ENCODE measurements around the gene TRIO. TPM values are rescaled to one million over a fixed set of nuclear protein-coding genes. Genes with fewer than 3 reads are reported as not detected.

The TRIO gene
- total and polyA plus RNA-seq, 4 donors, result 23.8 to 243 (median 110) TPM

GRCh38 chr5:14399054-14399692 is 256.0 kb downstream of the TRIO start:
- Histone ChIP-seq H3K9me3 (ENCODE audit: control insufficient read depth in 4 of 4, insufficient read depth in 3 of 4, low read length in 3 of 4) (no peaks in the 10 kb centered on the region), H3K9ac (ENCODE audit: insufficient read depth in 1 of 2, low read length in 2 of 2) (no peak overlapping the region), H3K4me3 (no peak overlapping the region), H3K27me3 (ENCODE audit: control insufficient read depth in 3 of 3, insufficient read depth in 3 of 3, low read length in 2 of 3) (no peaks in the 10 kb centered on the region), H3K4me1 (ENCODE audit: control insufficient read depth in 5 of 5, insufficient read depth in 5 of 5, low read length in 5 of 5) (peaks cover 0 to 5% (median 0%) of the 10 kb centered on the region in 5 donors), H3K36me3 (ENCODE audit: control insufficient read depth in 4 of 4, insufficient read depth in 4 of 4, low read length in 4 of 4) (peaks cover 0 to 25% (median 23%) of the 10 kb centered on the region in 4 donors), H3K27ac (ENCODE audit: low read depth in 1 of 2, low read length in 1 of 2) (no peak overlapping the region)
- ATAC-seq (ENCODE audit: insufficient read depth, low FRiP score) (no peak), DNase-seq (peak in 2 of 3 donors; percentile 75 to 79)
- TF ChIP-seq CTCF (IDR thresholded peaks at IDR 0.05; ENCODE audit: control extremely low read depth, extremely low read depth), result peak; percentile 24
- WGBS, 2 donors, result 65% methylated on average over 4 of the region's 4 CpGs

GRCh38 chr5:14400085-14400484 is 256.9 kb downstream of the TRIO start:
- whole genome bisulfite sequencing, 2 donors, result 79 to 90% methylated on average over 2 of the region's 2 CpGs
- H3K4me1 ChIP-seq (ENCODE audit: control insufficient read depth in 5 of 5, insufficient read depth in 5 of 5, low read length in 5 of 5), result peaks cover 0 to 5% (median 0%) of the 10 kb centered on the region in 5 donors

GRCh38 chr5:14400611-14401010 is 257.5 kb downstream of the TRIO start:
- Histone ChIP-seq H3K9ac (ENCODE audit: insufficient read depth in 1 of 2, low read length in 2 of 2) (no peak overlapping the region), H3K4me1 (ENCODE audit: control insufficient read depth in 5 of 5, insufficient read depth in 5 of 5, low read length in 5 of 5) (peaks cover 0 to 5% (median 0%) of the 10 kb centered on the region in 5 donors), H3K27me3 (ENCODE audit: control insufficient read depth in 3 of 3, insufficient read depth in 3 of 3, low read length in 2 of 3) (no peaks in the 10 kb centered on the region), H3K9me3 (ENCODE audit: control insufficient read depth in 4 of 4, insufficient read depth in 3 of 4, low read length in 3 of 4) (no peaks in the 10 kb centered on the region), H3K27ac (ENCODE audit: low read depth in 1 of 2, low read length in 1 of 2) (no peak overlapping the region), H3K4me3 (no peak overlapping the region), H3K36me3 (ENCODE audit: control insufficient read depth in 4 of 4, insufficient read depth in 4 of 4, low read length in 4 of 4) (peaks cover 0 to 21% (median 17%) of the 10 kb centered on the region in 4 donors)
- ATAC-seq (ENCODE audit: insufficient read depth, low FRiP score), result no peak
- WGBS, 2 donors, result 76 to 86% methylated on average over 5 of the region's 5 CpGs
- no peak for DNase-seq
- no peak for TF ChIP-seq CTCF (IDR thresholded peaks at IDR 0.05; ENCODE audit: control extremely low read depth, extremely low read depth)

More at GRCh38 chr5:14400085-14400484, 256.9 kb downstream of the TRIO start:
- ATAC-seq (ENCODE audit: insufficient read depth, low FRiP score), result no peak
- H3K27ac ChIP-seq (ENCODE audit: low read depth in 1 of 2, low read length in 1 of 2), result no peak overlapping the region
- H3K27me3 ChIP-seq (ENCODE audit: control insufficient read depth in 3 of 3, insufficient read depth in 3 of 3, low read length in 2 of 3), result no peaks in the 10 kb centered on the region
- H3K9ac ChIP-seq (ENCODE audit: insufficient read depth in 1 of 2, low read length in 2 of 2), result no peak overlapping the region
- no peak overlapping the region for H3K4me3 ChIP-seq
- no peak for DNase-seq
- no peak for TF ChIP-seq CTCF (IDR thresholded peaks at IDR 0.05; ENCODE audit: control extremely low read depth, extremely low read depth)
- H3K36me3 ChIP-seq (ENCODE audit: control insufficient read depth in 4 of 4, insufficient read depth in 4 of 4, low read length in 4 of 4), result peaks cover 0 to 22% (median 19%) of the 10 kb centered on the region in 4 donors
- no peaks in the 10 kb centered on the region for H3K9me3 ChIP-seq (ENCODE audit: control insufficient read depth in 4 of 4, insufficient read depth in 3 of 4, low read length in 3 of 4)

Data from lung (tissue), 12 donors.